Hematopoietic multipotent progenitor cell treated with erythropoietin and hydrocortisone succinate and interleukin-3 and kit ligand, for 6 days (in vitro differentiated cells): ENCODE data around the gene ZNF532.
A peak's percentile ranks its signal among the peaks of the same experiment; 100 is the strongest.
"Not testable (repeated sequence)": the region's sequence is repeated elsewhere in the genome, so short reads cannot be mapped to it uniquely, and the experiment has no call there.

ENCODE experiments used
- DNase-seq: peaks from one replicate; pipeline ENCODE4 v3.0.0-alpha.2; 2015

Gene ZNF532

GRCh38 chr18:58902961-58903360, 38.3 kb downstream of the ZNF532 start:
- DNase-seq, result peak; percentile 7

- no peak for DNase-seq
Observed at GRCh38 chr18:58903533-58903932, 38.9 kb downstream of the ZNF532 start.

- no peak for DNase-seq
Observed at GRCh38 chr18:58905777-58906428, 41.2 kb downstream of the ZNF532 start.

- DNase-seq, result no peak
Observed at GRCh38 chr18:58908006-58908405, 43.3 kb downstream of the ZNF532 start.

- DNase-seq, result no peak
Observed at GRCh38 chr18:58909521-58909920, 44.8 kb downstream of the ZNF532 start.

GRCh38 chr18:58911241-58911640, 46.6 kb downstream of the ZNF532 start:
- DNase-seq, result no peak

GRCh38 chr18:58911766-58912165, 47.1 kb downstream of the ZNF532 start:
- DNase-seq, result no peak

- no peak for DNase-seq
Observed at GRCh38 chr18:58915006-58915799, 50.5 kb downstream of the ZNF532 start.

- DNase-seq, result no peak
Observed at GRCh38 chr18:58915995-58916394, 51.3 kb downstream of the ZNF532 start.

GRCh38 chr18:58919934-58920333, 55.3 kb downstream of the ZNF532 start:
- not testable (repeated sequence) for DNase-seq

- no peak for DNase-seq
Observed at GRCh38 chr18:58922995-58923394, 58.3 kb downstream of the ZNF532 start.

- no peak for DNase-seq
Observed at GRCh38 chr18:58924473-58924872, 59.8 kb downstream of the ZNF532 start.

GRCh38 chr18:58927659-58928058, 63.0 kb downstream of the ZNF532 start:
- no peak for DNase-seq

GRCh38 chr18:58928386-58928785, 63.7 kb downstream of the ZNF532 start:
- DNase-seq, result no peak

GRCh38 chr18:58929206-58929605, 64.5 kb downstream of the ZNF532 start:
- no peak for DNase-seq

GRCh38 chr18:58934356-58934755, 69.7 kb downstream of the ZNF532 start:
- no peak for DNase-seq

GRCh38 chr18:58934933-58935577, 70.4 kb downstream of the ZNF532 start:
- no peak for DNase-seq

- DNase-seq, result peak; percentile 3
Observed at GRCh38 chr18:58937071-58937886, 72.6 kb downstream of the ZNF532 start.

- DNase-seq, result no peak
Observed at GRCh38 chr18:58937887-58938267, 73.2 kb downstream of the ZNF532 start.

GRCh38 chr18:58941426-58942099, 76.9 kb downstream of the ZNF532 start:
- DNase-seq, result no peak

- DNase-seq, result no peak
Observed at GRCh38 chr18:58943896-58944295, 79.2 kb downstream of the ZNF532 start.

GRCh38 chr18:58947136-58947732, 82.6 kb downstream of the ZNF532 start:
- no peak for DNase-seq
